ENCODE measurements around the gene COL4A4.

COL4A4 gene

DNA sequence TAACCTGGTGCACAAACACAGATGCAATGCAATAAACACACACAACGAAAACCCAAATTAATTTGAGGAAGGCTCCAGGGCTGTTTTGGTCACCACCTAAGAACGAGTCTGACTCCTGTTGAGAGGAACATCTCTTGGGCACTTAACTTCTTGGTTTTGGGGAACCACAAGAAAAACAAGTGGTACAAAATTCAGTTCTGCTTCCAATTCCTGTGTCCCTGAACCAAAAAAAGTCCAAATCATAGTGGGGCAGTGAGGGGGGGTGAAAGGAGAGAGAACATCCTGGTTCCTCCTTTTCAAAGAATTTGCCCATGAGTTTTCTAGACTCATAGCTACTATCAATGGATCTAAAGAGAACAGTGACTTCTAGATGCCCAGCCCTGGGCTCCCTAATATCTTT is 143.6 kb downstream of the COL4A4 start:
- H3K4me2 ChIP-seq (ENCODE audit: insufficient read depth, low read length) = no peak overlapping the region
- no peaks in the 10 kb centered on the region for H3K27me3 ChIP-seq (ENCODE audit: insufficient read depth, low read length, poor library complexity)

DNA sequence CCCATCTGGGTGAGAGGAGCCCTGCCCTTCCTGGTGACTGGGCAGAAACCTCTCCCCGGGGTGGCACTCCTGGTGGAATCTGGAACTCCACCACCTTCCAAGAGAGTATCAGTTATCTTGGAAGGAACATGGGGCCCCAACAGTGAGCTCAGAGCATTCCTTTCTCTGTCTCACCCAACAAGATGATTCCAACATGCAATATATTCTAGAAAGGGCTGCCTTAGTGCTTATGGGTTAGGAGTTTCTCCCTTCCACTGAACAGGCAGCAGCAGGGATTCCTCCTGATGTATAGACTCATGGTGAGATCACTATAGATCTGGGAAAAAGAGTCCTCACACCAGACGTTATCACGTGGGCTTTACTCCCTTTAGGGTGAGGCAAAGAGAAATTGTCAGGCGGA is 147.1 kb downstream of the COL4A4 start:
- Histone ChIP-seq H3K4me1 (ENCODE audit: insufficient read depth, low read length) (no peaks in the 10 kb centered on the region), H2AFZ (ENCODE audit: low read depth, low read length) (no peak overlapping the region), H3K4me2 (ENCODE audit: insufficient read depth, low read length) (no peak overlapping the region), H3K27me3 (ENCODE audit: insufficient read depth, low read length, poor library complexity) (no peaks in the 10 kb centered on the region), H3K9ac (ENCODE audit: low read depth, low read length) (no peak overlapping the region), H3K27ac (ENCODE audit: low read length) (no peak overlapping the region), H3K79me2 (ENCODE audit: insufficient read depth, low read length) (no peaks in the 10 kb centered on the region), H3K36me3 (ENCODE audit: insufficient read depth, low read length) (no peaks in the 10 kb centered on the region), H4K20me1 (ENCODE audit: insufficient read depth, low read length) (no peaks in the 10 kb centered on the region), H3K4me3 (ENCODE audit: low read depth in 1 of 2, low read length in 2 of 2) (no peak overlapping the region), H3K9me3 (ENCODE audit: insufficient read depth, low read length, severe bottlenecking) (no peaks in the 10 kb centered on the region)
- ATAC-seq (ENCODE audit: insufficient read depth, low read depth) (no peak), DNase-seq (no peak)
- TF ChIP-seq, protein P1, sequence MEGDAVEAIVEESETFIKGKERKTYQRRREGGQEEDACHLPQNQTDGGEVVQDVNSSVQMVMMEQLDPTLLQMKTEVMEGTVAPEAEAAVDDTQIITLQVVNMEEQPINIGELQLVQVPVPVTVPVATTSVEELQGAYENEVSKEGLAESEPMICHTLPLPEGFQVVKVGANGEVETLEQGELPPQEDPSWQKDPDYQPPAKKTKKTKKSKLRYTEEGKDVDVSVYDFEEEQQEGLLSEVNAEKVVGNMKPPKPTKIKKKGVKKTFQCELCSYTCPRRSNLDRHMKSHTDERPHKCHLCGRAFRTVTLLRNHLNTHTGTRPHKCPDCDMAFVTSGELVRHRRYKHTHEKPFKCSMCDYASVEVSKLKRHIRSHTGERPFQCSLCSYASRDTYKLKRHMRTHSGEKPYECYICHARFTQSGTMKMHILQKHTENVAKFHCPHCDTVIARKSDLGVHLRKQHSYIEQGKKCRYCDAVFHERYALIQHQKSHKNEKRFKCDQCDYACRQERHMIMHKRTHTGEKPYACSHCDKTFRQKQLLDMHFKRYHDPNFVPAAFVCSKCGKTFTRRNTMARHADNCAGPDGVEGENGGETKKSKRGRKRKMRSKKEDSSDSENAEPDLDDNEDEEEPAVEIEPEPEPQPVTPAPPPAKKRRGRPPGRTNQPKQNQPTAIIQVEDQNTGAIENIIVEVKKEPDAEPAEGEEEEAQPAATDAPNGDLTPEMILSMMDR (IDR thresholded peaks at IDR 0.05; ENCODE audit: borderline replicate concordance, extremely low read depth, low read length, poor library complexity, severe bottlenecking) = no peak
- no peak for TF ChIP-seq EZH2 (IDR thresholded peaks at IDR 0.05; ENCODE audit: borderline replicate concordance, low read depth, low read length, severe bottlenecking)

More for the DNA sequence above, 143.6 kb downstream of the COL4A4 start:
- H3K27ac ChIP-seq (ENCODE audit: low read length) = no peak overlapping the region
- H3K4me3 ChIP-seq (ENCODE audit: low read depth in 1 of 2, low read length in 2 of 2) = no peak overlapping the region
- no peaks in the 10 kb centered on the region for H3K4me1 ChIP-seq (ENCODE audit: insufficient read depth, low read length)
- ATAC-seq (ENCODE audit: insufficient read depth, low read depth) (no peak), DNase-seq (no peak)
- TF ChIP-seq, protein P1 (IDR thresholded peaks at IDR 0.05; ENCODE audit: borderline replicate concordance, extremely low read depth, low read length, poor library complexity, severe bottlenecking) = no peak
- no peak for TF ChIP-seq EZH2 (IDR thresholded peaks at IDR 0.05; ENCODE audit: borderline replicate concordance, low read depth, low read length, severe bottlenecking)
- H2AFZ ChIP-seq (ENCODE audit: low read depth, low read length) = no peak overlapping the region
- no peaks in the 10 kb centered on the region for H4K20me1 ChIP-seq (ENCODE audit: insufficient read depth, low read length)
- H3K9ac ChIP-seq (ENCODE audit: low read depth, low read length) = no peak overlapping the region
- no peaks in the 10 kb centered on the region for H3K9me3 ChIP-seq (ENCODE audit: insufficient read depth, low read length, severe bottlenecking)
- no peaks in the 10 kb centered on the region for H3K36me3 ChIP-seq (ENCODE audit: insufficient read depth, low read length)
- no peaks in the 10 kb centered on the region for H3K79me2 ChIP-seq (ENCODE audit: insufficient read depth, low read length)

DNA sequence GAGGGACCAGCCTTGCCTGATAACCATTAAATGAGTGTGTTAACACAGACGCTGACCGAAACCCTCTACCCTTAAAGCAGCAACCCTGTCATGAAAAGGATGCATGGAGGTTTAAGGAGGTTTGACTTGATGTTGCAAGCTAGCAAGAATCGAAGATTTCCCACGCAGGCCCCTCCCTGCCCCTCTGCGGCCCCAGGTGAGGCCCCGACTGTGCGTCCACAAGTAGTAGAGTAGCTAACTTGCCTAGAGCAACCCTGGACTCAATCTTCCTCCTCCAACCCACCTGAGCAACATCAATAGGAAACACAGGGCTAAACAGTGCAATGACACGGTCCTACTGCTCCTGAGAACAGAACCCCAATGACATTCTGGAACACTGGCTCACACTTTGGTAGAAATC is 150.1 kb downstream of the COL4A4 start:
- Histone ChIP-seq H3K9ac (ENCODE audit: low read depth, low read length) (no peak overlapping the region), H2AFZ (ENCODE audit: low read depth, low read length) (no peak overlapping the region), H3K27ac (ENCODE audit: low read length) (no peak overlapping the region), H3K27me3 (ENCODE audit: insufficient read depth, low read length, poor library complexity) (no peaks in the 10 kb centered on the region), H3K4me2 (ENCODE audit: insufficient read depth, low read length) (no peak overlapping the region), H3K79me2 (ENCODE audit: insufficient read depth, low read length) (no peaks in the 10 kb centered on the region), H3K36me3 (ENCODE audit: insufficient read depth, low read length) (no peaks in the 10 kb centered on the region), H4K20me1 (ENCODE audit: insufficient read depth, low read length) (no peaks in the 10 kb centered on the region), H3K4me1 (ENCODE audit: insufficient read depth, low read length) (no peaks in the 10 kb centered on the region), H3K4me3 (ENCODE audit: low read depth in 1 of 2, low read length in 2 of 2) (no peak overlapping the region), H3K9me3 (ENCODE audit: insufficient read depth, low read length, severe bottlenecking) (no peaks in the 10 kb centered on the region)
- ATAC-seq (ENCODE audit: insufficient read depth, low read depth) (no peak), DNase-seq (no peak)
- no peak for TF ChIP-seq EZH2 (IDR thresholded peaks at IDR 0.05; ENCODE audit: borderline replicate concordance, low read depth, low read length, severe bottlenecking)
- TF ChIP-seq, protein P1 (IDR thresholded peaks at IDR 0.05; ENCODE audit: borderline replicate concordance, extremely low read depth, low read length, poor library complexity, severe bottlenecking) = no peak

DNA sequence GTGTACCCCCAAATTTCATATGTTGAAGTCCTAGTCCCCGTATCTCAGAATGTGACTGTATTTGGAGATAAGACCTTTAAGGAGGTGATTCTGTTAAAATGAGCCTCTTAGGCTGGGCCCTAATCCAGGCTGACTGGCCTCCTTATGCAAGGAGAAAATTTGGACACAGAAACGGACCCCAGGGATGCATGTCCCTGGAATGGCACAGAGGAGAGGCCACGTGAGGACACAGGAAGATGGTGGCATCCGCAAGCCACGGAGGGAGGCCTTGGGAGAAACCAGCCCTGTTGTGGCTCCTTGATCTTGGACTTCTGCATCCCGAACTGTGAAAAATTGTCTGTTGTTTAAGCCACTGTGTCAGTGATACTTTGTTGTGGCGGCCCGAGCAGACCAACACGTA is 150.7 kb downstream of the COL4A4 start:
- Histone ChIP-seq H3K4me2 (ENCODE audit: insufficient read depth, low read length) (no peak overlapping the region), H3K4me3 (ENCODE audit: low read depth in 1 of 2, low read length in 2 of 2) (no peak overlapping the region), H3K27ac (ENCODE audit: low read length) (no peak overlapping the region), H3K79me2 (ENCODE audit: insufficient read depth, low read length) (no peaks in the 10 kb centered on the region), H3K36me3 (ENCODE audit: insufficient read depth, low read length) (no peaks in the 10 kb centered on the region), H2AFZ (ENCODE audit: low read depth, low read length) (no peak overlapping the region), H3K4me1 (ENCODE audit: insufficient read depth, low read length) (no peaks in the 10 kb centered on the region), H3K27me3 (ENCODE audit: insufficient read depth, low read length, poor library complexity) (no peaks in the 10 kb centered on the region), H4K20me1 (ENCODE audit: insufficient read depth, low read length) (no peaks in the 10 kb centered on the region), H3K9me3 (ENCODE audit: insufficient read depth, low read length, severe bottlenecking) (no peaks in the 10 kb centered on the region), H3K9ac (ENCODE audit: low read depth, low read length) (no peak overlapping the region)
- DNase-seq (no peak), ATAC-seq (ENCODE audit: insufficient read depth, low read depth) (no peak)
- TF ChIP-seq, protein P1 (IDR thresholded peaks at IDR 0.05; ENCODE audit: borderline replicate concordance, extremely low read depth, low read length, poor library complexity, severe bottlenecking) = no peak
- TF ChIP-seq EZH2 (IDR thresholded peaks at IDR 0.05; ENCODE audit: borderline replicate concordance, low read depth, low read length, severe bottlenecking) = no peak

Measured in DND-41 (cell line).